Head of caudate nucleus (tissue), 42 donors: ENCODE data around the gene KCNQ5.

Experiments
- DNase-seq, 42 donors: peaks; one replicate each; pipeline versions ENCODE4 v3.0.0 to v3.0.0-alpha.2; 2020 to 2021; ENCODE audit warnings: mixed read lengths in 7 of 42
- intact Hi-C: fragments of 100-400 bp; cut with DNase I; formaldehyde crosslinking; loops from one replicate; pipeline ENCODE4 v1.15.0; 2022

KCNQ5 gene

GRCh38 chr6:72783035-72783434 lies 161.2 kb downstream of the KCNQ5 start:
- DNase-seq: no peak
- intact Hi-C loops: no loop called here

- intact Hi-C loops: no loop called here
- no peak for DNase-seq
These were observed 161.8 kb downstream of the KCNQ5 start for GRCh38 chr6:72783666-72784065.

DNA sequence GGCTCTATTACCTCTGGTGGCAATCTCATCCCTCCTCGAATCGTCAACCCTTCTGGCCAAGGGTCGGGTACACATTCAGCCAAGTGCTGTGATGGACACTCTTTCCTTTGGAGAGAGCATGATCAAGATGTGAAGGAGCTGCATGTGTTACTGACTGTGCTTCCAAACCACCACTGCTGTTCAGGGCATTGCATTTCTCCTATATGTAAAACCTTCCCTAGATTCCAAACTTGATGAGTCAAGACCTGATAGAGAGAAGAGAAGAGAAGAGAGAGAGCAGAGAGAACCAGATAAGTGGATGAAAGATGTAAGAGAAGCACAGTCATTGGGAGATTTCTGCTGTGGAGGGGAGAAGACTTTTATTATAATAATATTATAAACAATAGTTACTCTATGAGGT lies 162.2 kb downstream of the KCNQ5 start:
- DNase-seq: no peak
- intact Hi-C loops: no loop called here

- intact Hi-C loops: no loop called here
- DNase-seq: no peak
These were observed 162.7 kb downstream of the KCNQ5 start for GRCh38 chr6:72784581-72784980.

DNA sequence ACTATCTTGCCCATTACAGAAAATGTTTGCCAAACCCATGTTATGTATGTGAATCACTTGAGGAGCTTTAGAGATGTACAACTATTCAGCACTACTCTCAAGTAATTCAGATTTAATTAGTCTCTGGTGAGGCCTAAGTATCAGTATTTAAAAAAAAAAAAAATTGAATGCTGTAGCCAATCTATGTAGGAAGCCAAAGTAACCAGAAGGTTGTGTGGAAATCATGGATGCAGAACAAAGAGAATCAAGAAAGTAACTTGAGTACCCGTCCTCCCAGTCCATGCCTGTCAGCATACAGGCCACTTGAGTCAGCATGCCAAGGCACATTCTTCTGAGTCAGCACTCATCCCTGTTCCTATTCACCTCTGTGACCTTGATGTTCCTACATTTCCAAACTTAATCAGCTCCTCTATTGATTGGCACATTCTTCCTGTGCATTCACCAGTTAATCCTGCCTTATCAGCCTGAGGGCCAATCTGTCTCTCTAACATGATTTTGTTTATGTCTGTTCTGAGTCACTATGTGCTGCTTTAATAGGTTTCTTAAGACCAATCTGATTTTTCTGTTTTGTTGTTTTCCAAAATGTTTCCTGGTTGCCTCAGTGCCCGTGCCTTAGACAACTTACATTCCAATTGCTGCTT lies 165.6 kb downstream of the KCNQ5 start:
- no peak for DNase-seq
- intact Hi-C loops: no loop called here

DNA sequence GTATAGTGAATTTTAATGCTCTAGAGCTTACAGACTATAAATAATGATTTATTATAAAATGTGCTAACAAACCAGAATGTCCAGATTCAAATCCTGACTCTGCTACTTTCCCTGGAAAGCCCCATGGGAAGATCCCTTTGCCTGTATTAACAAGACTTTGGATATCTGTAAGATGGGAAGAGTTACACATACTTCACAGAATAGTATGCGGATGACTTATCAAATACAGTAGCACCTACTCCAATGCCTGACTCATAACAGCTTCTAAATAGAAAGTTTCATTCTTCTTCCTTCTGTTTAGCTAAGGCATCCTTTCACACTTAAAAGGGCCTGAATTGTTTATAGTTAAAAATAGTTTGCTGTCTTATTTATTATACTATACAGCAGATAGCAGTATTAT lies 166.3 kb downstream of the KCNQ5 start:
- no peak for DNase-seq
- intact Hi-C loops: no loop called here

GRCh38 chr6:72789145-72789544 lies 167.3 kb downstream of the KCNQ5 start:
- intact Hi-C loops: no loop called here
- DNase-seq: no peak

DNA sequence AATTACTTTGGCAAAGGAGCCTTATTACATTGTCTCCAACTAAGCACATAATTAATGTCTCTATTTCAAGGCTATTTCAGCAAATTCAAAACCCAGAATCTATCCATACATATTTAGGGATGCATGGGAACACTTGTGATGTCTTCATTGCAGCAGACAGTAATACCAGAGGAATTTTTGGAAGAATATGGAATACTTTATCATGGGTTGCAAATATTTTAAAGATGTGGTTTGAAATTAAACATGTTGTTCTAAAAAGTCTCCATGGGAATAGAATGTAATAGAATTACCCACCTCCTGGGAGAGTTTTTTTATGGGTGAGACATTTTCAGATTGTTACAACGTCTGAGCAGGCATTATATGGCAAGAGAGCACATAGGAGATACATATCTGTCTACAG lies 170.8 kb downstream of the KCNQ5 start:
- intact Hi-C loops: no loop called here

DNA sequence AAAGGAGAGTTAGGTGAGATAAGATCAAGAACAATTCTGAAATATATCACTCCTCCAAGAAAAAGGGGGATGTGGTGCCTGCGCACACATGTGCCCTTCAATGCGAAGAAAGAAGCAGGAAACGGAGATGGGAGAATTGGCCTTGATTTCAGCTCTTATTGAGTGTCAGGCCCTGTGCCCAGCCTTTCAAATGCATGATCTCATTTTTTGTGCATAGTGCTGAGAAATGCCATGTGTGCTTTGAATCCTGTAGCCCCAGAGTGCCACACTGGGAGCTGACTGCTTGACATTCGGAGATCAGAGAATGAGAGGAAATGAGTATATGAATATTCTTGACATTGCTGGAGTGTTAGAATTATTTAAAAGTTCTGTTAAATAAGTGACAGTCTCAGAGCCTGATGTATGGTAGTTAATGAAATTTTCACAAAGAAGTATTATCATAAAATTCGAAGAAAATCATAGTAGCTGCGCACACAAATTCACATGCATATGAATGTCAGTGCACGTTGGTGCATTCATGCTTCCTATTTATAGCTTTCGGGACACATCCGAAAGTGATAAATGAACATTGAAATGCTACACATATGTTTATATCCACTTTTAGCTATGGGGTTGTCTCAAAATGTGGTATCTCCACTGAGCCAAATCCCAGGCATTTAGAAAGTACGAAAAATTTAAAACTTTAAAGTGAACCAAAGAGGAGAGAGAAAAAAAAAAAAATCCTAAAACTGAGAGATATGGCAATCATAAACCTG lies 172.0 kb downstream of the KCNQ5 start:
- intact Hi-C loops: no loop called here
- DNase-seq: no peak

More for the DNA sequence above, 170.8 kb downstream of the KCNQ5 start:
- no peak for DNase-seq

DNA sequence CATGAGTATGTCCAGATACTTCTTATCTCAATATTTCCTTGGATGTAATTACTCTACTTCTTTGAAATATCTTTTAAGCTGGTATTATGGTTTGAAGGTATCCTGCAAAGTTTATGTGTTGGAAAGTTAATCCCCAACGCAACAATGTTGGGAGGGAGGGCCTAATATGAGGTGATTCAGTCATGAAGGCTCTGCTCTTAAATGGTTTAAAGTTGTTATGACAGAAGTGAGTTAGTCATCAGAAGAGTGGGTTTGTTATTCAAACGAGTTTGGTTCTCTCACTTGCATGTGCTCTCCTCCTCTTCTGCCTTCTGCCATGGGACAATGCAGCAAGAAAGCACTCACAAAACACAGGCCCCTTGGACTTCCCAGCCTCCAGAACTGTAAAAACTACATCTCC lies 176.3 kb downstream of the KCNQ5 start:
- peak in 9 of 42 donors; percentile 2 to 43 (median 17) for DNase-seq
- intact Hi-C loops: no loop called here

GRCh38 chr6:72809746-72810379 lies 188.0 kb downstream of the KCNQ5 start:
- intact Hi-C loops: no loop called here
- DNase-seq: no peak

GRCh38 chr6:72810571-72811280 lies 188.9 kb downstream of the KCNQ5 start:
- no peak for DNase-seq
- intact Hi-C loops: no loop called here

DNA sequence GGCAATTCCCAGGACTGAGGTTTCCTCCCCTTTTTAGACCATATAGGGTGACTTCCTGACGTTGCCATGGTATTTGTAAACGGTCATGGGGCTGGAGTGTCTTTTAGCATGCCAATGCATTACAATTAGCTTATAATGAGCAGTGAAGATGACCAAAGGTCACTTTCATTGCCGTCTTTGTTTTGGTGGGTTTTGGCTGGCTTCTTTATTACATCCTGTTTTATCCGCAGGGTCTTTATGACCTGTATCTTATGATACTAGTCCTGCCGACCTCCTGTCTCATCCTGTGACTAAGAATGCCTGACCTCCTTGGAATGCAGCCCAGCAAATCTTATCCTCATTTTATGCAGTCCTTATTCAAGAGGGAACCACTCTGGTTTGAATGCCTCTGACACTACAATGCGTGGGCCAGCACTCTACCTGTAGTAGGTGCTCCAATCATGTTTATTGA lies 190.1 kb downstream of the KCNQ5 start:
- no peak for DNase-seq
- intact Hi-C loops: no loop called here

DNA sequence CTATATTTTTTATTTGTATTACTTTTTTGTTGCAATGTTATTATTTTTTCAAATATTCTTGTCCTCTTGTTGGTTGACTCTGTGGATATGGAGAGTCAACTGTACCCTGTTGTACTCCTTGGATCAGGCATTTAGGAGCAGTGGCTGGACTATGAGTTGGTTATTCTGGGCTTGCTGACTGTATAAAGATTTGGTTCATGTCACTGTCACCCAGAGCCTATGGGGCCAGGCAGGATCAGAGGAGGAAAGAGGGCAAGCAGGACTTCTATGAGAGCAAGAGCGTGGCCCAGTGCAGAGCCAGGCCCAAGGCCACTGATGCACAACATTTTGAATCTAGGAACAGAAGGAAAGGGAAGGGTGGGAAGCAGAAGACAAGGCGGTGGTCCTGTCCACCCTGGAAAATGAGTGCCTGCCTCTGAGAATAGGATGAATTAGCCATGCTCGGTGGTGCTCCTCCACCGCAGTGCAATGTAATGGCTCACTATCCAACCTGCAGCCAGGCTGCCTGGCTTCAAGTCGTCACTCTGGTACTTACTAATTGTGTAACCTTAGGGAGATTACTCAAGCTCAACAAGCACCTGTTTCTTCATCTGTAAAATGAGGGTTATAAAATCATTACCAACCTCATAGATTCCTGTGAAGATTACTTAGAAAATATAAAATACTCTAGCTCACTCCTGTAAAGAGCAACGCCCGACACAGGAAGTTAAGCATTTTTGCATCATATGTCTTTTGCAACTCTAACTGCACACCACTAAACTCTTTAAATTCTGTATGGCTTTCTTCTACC lies 192.1 kb downstream of the KCNQ5 start:
- intact Hi-C loops: no loop called here
- DNase-seq: no peak

GRCh38 chr6:72816022-72816421 lies 194.2 kb downstream of the KCNQ5 start:
- intact Hi-C loops: no loop called here
- no peak for DNase-seq

DNA sequence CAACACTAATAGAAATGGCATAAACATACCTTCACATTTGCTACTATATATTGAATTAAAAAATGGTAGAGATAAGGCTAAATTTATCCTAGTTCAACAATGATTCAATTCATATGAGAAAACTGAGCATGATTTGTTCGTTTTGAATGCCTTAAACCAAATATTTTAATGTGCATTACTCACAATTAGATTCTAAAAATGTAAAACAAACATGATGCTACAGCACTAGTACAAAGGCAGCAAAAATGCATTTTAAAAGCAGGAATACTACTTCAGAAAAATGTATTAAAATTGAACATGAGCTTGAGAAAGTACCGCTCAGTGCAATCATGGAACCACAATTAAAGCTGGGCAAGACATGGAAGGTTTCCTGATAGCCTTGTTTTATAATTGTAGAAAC lies 195.3 kb downstream of the KCNQ5 start:
- no peak for DNase-seq
- intact Hi-C loops: no loop called here

DNA sequence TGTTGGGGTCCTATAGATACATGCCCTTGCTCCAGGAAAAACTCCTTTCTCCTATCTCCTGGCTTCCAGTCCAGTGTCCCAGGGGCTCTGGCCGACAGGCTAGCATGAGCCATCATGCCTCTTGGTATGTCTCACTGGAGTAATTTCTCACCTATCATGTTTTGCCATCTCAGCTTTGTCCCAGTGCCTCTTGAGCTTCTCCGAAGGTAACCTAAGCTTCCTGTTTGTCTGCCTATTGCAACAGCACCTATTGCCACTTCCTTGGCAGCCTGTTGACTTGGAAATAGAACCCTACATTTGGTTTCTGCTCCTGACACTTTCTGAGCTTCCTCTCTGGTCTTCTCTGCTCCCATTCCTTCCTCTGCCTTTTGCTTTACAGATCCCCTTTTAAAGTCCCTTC lies 197.7 kb downstream of the KCNQ5 start:
- intact Hi-C loops: no loop called here
- no peak for DNase-seq

- intact Hi-C loops: no loop called here
- no peak for DNase-seq
These were observed 198.3 kb downstream of the KCNQ5 start for GRCh38 chr6:72820153-72820552.

GRCh38 chr6:72820906-72821305 lies 199.0 kb downstream of the KCNQ5 start:
- no peak for DNase-seq

More at GRCh38 chr6:72820906-72821305, 199.0 kb downstream of the KCNQ5 start:
- intact Hi-C loops: no loop called here
